Dermis blood vessel endothelial cell (primary cell): Measurements from ENCODE around the gene IRF1. TPM values are rescaled to one million over a fixed set of nuclear protein-coding genes. Genes with fewer than 3 reads are reported as not detected.
"Not testable (repeated sequence)": the region's sequence is repeated elsewhere in the genome, so short reads cannot be mapped to it uniquely, and the experiment has no call there.

ENCODE experiments used
- DNase-seq: peaks from one replicate; pipeline ENCODE4 v3.0.0; 2010
- total RNA-seq: library from RNA; depleted of rRNA; stranded (reverse); fragments of >200 nt; gene quantifications from 2 replicates; pipeline ENCODE4 v1.2.3, GENCODE V29; 2014

IRF1 gene
- total RNA-seq, 1 donor from 2014 or later: 26.4 TPM

GRCh38 chr5:132486318-132487094, 4.1 kb downstream of the IRF1 start:
- no peak for DNase-seq

- no peak for DNase-seq
Observed at GRCh38 chr5:132485641-132486317, 4.8 kb downstream of the IRF1 start.

GRCh38 chr5:132484876-132485640, 5.5 kb downstream of the IRF1 start:
- DNase-seq: not testable (repeated sequence)

- DNase-seq: no peak
Observed at GRCh38 chr5:132484391-132484725, 6.2 kb downstream of the IRF1 start.

- no peak for DNase-seq
Observed at GRCh38 chr5:132483661-132484390, 6.7 kb downstream of the IRF1 start.

GRCh38 chr5:132483101-132483500, 7.5 kb downstream of the IRF1 start:
- no peak for DNase-seq

GRCh38 chr5:132481596-132482211, 8.9 kb downstream of the IRF1 start:
- no peak for DNase-seq

- no peak for DNase-seq
Observed at GRCh38 chr5:132480893-132481595, 9.5 kb downstream of the IRF1 start.

GRCh38 chr5:132480546-132480892, 10.1 kb downstream of the IRF1 start:
- DNase-seq: no peak

GRCh38 chr5:132480042-132480441, 10.5 kb downstream of the IRF1 start:
- no peak for DNase-seq

- no peak for DNase-seq
Observed at GRCh38 chr5:132479111-132479951, 11.2 kb downstream of the IRF1 start.

- DNase-seq: no peak
Observed at GRCh38 chr5:132478366-132478871, 12.2 kb downstream of the IRF1 start.

GRCh38 chr5:132477784-132478365, 12.7 kb downstream of the IRF1 start:
- no peak for DNase-seq

- no peak for DNase-seq
Observed at GRCh38 chr5:132476876-132477781, 13.4 kb downstream of the IRF1 start.

- DNase-seq: no peak
Observed at GRCh38 chr5:132475987-132476875, 14.3 kb downstream of the IRF1 start.

GRCh38 chr5:132475497-132475882, 15.1 kb downstream of the IRF1 start:
- DNase-seq: no peak

GRCh38 chr5:132474881-132475496, 15.6 kb downstream of the IRF1 start:
- DNase-seq: no peak
